ENCODE data around the gene ZNF428.

Gene ZNF428

DNA sequence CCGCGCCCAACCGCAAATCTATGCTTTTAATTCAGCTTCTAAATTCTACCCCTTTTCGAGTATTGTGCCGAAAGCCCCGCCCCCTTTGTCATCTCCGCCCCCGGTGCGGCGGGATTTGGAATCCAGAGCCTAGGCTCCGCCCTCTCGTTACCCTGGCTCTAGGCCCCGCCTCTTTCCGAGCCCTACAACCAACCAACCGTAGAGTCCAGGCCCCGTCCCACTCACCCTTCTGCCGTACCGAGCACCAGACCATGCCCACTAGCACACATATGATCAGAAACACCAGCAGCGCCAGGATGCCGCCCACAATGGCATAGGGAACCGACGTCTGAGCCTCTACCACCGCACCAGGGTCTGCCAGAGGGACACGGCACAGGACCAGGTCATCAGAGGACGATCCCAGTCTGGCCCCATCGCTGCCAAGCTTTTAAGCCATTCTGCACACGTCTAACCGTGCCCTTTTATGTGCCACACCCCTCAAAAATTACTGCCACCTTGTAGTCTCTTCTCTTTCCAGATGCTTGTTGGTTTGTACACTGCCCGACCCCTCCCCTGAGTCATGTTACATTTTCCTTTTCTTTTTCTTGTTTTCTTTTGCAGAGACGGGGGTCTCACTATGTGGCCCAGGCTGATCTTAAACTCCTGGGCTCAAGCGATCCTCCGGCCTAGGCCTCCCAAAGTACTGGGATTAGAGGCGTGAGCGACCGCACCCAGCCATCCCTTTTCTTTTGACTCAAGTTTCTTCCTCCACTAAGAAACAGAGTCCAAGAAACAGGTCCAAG is 4.7 kb upstream of the ZNF428 start:
- DNase-seq (ENCODE audit: extremely low read depth, low read depth) = no peak
- no peak for TF ChIP-seq CTCF (IDR thresholded peaks at IDR 0.05; ENCODE audit: low read depth, low read length)

DNA sequence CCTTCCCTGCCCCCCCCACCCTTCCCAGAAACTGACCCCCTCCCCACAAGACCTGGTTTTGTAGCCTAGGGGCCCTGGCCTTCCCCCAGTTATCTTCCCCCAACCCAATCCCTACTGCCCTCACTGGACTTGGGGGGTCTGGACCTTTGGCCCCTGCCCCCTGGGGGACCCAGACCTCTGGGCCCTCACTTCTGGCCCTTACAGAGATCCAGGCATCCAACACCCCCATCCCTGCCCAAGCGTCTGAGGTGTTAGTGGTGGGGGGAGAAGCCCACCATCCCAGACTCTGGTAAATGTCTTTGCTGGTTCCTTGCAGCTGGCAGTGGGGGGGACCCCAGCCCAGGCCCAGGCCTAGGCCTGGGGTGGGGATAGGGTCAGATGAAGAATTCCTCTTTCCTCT is 3.5 kb upstream of the ZNF428 start:
- no peak for TF ChIP-seq CTCF (IDR thresholded peaks at IDR 0.05; ENCODE audit: low read depth, low read length)
- DNase-seq (ENCODE audit: extremely low read depth, low read depth) = no peak

DNA sequence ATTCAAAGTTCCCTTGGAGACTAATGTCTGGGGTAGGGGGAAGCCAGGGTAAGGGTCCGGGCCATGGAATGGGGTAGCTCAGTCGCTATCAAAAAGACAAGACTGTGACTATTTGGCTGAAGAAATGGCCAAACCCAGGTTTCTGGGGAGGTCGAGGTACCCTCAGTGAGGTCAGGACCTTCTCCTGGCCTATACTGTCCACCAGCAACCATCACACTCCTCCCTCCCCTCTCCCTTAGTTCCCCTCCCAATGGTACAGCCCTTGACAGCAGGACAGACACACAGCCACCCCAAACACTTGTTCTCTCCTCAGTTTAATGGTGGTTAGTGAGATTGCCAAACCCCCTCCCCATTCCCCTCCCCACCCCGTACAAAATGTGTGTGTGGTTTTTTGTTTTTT is 2.6 kb upstream of the ZNF428 start:
- DNase-seq (ENCODE audit: extremely low read depth, low read depth) = no peak
- no peak for TF ChIP-seq CTCF (IDR thresholded peaks at IDR 0.05; ENCODE audit: low read depth, low read length)

DNA sequence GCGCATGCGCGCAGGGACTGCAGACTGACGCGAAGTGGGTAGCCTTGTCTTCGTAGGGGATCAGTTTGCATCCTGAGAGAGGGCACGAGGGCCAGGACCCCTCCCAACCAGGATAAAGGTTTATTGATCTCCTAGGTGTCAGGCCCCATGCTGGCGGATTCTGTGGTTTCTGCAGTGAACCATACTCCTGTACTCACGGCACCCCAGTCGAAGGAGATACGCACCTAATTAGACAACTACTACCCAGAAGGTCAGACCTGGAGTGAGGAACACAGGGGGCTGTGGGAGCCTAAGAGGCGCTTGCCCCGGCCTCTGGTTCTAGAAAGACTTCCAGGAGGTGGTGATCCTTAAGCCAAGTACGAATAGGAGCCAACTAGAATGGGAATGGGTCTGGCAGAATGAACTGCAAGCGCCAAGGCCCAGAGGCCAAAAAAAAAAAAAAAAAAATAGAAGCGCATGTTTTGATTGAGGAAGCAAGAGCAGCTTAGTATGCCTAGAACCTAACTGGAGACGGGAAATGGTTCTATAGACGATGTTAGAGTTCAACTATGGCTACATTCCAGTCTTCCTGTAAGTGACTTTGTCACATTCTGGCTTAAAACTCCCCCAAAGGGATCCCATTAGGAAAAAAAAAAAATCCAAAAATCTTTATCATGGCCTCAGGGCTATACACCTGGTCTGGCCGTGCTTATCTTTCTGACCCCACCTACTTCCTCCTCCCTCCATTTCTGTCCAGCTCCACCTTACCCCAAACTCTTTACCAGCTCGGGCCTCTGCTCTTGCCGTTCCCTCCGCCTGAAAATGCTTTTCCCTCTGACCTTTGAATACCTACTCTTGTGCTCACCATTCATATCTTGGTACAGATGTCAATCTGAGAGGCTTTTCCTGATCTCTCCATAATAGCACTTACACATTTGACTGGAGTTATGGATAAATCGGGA is 902 bp upstream of the ZNF428 start:
- TF ChIP-seq CTCF (IDR thresholded peaks at IDR 0.05; ENCODE audit: low read depth, low read length) = no peak
- DNase-seq (ENCODE audit: extremely low read depth, low read depth) = no peak

DNA sequence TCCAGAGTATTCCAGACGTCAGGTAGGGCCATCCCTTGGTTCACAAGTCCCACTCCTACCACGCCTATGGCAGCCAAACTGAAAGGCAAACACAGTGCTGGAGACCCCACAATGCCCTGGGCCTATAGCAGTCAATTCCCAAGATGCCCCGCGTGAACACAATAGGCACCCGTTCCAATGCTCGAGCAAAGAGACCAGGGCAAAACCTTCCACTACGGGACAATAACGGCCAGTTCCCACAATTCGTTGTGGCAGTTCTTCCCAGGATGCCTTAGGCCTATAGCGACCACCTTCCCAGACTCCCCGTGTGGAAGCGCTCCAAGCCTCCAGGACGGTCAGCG is 538 bp downstream of the ZNF428 start:
- TF ChIP-seq CTCF (IDR thresholded peaks at IDR 0.05; ENCODE audit: low read depth, low read length) = no peak
- no peak for DNase-seq (ENCODE audit: extremely low read depth, low read depth)

DNA sequence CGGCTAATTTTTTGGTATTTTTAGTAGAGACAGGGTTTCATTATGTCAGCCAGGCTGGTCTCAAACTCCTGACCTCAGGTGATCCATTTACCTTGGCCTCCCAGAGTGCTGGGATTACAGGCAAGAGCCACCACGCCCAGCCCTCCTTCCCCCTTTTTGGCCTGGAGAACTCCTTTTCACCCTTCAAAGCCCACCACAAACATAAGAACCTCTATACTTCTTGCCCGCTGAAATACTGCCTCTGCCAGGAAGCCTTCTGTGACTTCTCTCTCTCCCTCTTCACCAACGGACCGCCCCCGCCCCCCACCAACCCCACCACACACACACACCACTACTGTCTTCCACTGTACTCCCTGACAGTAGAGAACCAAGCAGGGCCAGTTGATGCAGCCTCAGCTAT is 2.5 kb downstream of the ZNF428 start:
- no peak for DNase-seq (ENCODE audit: extremely low read depth, low read depth)
- no peak for TF ChIP-seq CTCF (IDR thresholded peaks at IDR 0.05; ENCODE audit: low read depth, low read length)

DNA sequence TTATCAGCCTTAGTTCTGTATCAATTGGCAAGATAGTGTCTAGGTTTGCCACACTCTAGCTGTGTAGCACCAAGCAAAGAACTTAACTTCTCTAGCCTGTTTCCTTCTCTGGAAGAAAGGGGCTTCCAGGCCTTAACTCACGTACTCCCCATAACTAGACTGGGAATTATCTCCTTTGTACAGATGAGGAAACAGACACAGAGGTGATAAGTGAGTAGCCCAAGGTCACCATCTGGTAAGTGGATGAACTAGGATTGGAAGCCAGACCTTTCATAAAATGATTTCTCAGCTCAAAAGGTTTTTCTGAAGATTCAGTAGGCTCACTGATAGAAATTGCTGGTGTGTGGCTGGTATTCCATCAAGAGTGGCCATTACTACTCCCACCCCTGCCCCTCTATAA is 3.1 kb downstream of the ZNF428 start:
- TF ChIP-seq CTCF (IDR thresholded peaks at IDR 0.05; ENCODE audit: low read depth, low read length) = no peak
- no peak for DNase-seq (ENCODE audit: extremely low read depth, low read depth)

All from AG09319 (cell line).